Umbilical cord (tissue), 2 donors: ENCODE results near the gene ROMO1. TPM values are rescaled to one million over a fixed set of nuclear protein-coding genes. Genes with fewer than 3 reads are reported as not detected.

Source experiments
- DNase-seq: peaks from one replicate; pipeline ENCODE4 v3.0.0-alpha.2; 2015; ENCODE audit warnings: low spot score
- total RNA-seq: library from RNA; depleted of rRNA; stranded (reverse); fragments of >200 nt; gene quantifications from one replicate; pipeline ENCODE4 v1.2.3, GENCODE V29; 2014; ENCODE audit warnings: low replicate concordance; ENCODE audit not compliant: insufficient read depth

The ROMO1 gene
- total RNA-seq: 37.6 TPM

DNA sequence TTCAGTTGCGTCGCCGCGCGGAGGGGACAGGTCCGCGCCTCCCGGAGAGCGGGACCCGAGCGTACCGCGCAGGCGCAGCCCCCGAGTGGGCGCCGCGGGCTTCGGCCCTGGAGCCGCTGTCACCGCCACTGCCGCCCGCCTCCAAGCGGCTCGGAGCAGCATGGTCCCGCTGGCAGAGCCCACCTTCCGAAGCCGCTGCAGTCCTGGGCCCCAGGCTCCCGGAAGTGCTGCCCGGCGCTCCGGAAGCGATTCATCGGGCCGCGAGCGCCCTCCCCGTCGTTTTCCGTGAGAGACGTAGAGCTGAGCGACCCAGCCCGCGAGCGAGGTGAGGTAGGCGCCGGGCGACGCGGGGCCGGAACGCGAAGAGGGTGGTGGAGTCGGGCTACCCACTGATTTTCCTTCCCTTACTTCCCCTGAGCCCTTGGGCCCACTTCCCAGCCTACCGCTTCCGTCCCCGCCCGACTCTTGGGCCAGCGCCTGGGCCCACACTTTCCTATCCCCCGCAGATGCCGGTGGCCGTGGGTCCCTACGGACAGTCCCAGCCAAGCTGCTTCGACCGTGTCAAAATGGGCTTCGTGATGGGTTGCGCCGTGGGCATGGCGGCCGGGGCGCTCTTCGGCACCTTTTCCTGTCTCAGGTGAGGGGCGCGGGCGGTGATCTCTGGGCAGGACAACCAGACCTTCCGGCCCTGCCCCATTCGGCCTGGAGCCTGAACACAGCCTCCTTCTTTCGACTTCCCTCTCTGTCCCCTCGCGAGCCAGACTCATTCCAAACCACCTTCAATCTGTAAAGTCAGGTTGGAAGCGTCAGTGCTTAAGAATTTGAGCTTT lies at the start of gene ROMO1, which contains the start of gene NFS1:
TSS of gene ROMO1 (plus strand) at position 279 of the 830 bp plus-strand sequence. CDS start at position 507, 228 bp downstream.
TSS of gene NFS1 (minus strand) at position 226 of the 830 bp plus-strand sequence. CDS start at position 162, 64 bp downstream.
- DNase-seq: peak; percentile 88

GRCh38 chr20:35650632-35651031 lies 48.6 kb upstream of the ROMO1 start:
- no peak for DNase-seq

GRCh38 chr20:35651958-35652357 lies 47.2 kb upstream of the ROMO1 start:
- DNase-seq: no peak

GRCh38 chr20:35652641-35653429 lies 46.4 kb upstream of the ROMO1 start:
- DNase-seq: no peak

DNA sequence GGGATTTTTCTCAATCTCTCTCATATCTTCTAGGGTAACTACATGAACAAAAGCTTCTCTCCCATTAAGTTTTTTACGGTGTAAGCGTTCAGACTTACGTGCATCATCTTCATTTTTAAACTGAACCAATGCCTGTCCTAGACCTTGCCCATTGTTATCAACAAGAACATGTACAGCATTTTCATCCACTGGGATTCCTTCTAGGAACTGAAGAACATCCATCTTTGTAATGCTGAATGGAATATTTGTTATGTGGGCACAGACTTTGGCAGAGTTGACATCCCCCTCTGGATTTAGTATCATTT lies 45.8 kb upstream of the ROMO1 start:
- no peak for DNase-seq

DNA sequence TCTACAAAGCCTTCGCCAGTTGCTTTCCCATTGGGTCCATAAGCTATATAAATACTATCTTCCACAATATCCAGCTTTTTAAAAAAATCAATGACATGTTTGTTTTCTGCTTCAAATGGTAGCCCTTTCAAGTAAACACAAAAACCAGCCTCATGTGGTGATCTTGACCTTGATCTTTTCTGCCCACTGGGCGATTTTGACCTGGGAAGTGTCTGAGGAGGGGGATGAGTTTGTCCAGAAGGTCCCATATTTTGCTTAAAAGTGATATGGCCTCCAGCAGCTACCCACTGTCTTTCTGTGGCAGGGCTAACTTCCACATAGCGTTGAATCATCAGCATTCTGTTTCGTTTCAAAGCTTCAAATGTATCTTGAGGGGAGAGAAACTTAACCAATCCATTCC lies 45.3 kb upstream of the ROMO1 start:
- no peak for DNase-seq

GRCh38 chr20:35654415-35654814 lies 44.8 kb upstream of the ROMO1 start:
- no peak for DNase-seq

DNA sequence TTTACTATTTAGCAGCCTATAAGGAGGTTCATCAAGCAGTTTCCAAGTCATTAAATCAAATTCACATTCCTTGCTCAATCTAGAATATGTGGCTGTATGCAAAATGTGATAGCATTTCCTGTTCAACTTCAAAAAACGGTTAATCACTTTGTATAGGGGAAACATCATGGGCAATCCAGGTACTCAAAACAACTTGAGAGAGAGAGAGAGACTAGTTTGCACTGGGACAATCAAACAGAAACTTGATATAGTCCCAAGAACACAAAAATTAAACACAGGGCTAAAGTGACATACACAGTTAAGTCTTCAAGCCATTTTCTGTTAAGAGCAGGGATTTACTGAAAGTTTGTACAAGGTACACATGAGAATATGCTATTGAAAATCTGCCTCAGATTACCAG lies 41.9 kb upstream of the ROMO1 start:
- no peak for DNase-seq

DNA sequence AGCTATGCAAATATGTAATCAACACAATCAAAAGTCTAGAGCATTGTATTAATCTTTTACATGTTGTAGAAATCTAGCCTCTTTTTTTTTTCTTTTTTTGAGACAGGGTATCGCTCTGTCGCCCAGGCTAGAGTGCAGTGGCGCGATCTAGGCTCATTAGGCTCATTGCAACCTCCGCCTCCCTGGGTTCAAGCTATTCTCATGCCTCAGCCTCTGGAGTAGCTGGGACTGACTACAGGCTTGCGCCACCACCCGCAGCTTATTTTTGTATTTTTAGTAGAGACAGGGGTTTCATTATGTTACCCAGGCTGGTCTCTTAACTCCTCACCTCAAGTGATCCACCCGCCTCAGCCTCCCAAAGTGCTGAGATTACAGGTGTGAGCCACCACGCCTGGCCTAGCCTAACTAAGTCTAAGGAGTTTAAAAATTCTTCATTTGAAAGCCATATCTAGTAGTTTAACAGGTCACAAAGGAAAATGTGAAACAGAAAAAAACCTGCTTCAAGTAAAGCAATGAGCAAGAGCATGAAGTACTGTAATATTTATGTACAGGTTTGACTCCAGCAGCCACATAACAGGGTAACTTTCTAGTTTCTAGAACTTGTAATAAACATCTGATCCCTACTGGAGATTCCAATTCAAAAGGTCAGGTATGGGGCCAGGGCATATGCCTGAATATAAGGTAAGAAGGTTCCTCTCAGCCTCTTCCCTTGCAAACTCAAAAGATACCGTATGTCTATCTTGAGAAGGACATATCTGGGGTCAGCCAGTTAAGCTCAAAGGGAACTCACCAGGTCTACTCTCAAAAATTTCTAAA lies 38.9 kb upstream of the ROMO1 start:
- no peak for DNase-seq

DNA sequence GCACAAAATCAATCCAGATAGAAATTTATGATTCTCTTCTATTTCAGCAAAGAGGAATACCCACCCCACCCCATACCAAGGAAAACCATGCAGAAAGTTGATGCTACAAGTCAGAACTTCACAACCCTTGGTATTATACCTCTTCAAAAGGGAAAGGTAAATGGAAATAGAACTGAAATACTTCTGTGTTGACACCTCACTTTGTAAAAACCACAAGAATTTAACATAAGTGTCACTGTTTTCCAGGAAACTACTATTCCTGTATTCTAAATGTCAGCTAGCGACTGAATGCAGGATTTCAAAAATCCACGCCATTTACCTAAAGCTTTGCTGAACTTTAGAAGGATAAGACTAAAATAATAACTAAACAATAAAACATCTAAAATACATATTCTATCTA lies 38.2 kb upstream of the ROMO1 start:
- no peak for DNase-seq

DNA sequence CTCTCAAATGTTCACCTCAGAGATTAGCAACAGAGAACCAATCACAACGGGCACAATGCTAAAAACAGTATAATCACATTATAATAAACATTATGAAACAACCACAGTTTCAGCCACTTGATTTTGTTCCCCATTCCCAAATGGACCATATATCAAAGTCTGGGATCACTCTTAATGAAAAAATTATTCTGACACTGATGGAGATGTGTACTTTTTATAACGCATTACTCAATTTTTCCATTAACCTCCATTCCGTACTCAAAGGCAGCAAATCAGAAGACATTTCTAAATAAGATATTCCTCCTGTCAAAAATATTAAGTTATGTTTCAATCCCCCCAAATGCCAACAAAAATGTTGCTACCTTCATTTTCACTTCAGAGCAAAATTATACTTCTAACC lies 37.3 kb upstream of the ROMO1 start:
- DNase-seq: no peak

DNA sequence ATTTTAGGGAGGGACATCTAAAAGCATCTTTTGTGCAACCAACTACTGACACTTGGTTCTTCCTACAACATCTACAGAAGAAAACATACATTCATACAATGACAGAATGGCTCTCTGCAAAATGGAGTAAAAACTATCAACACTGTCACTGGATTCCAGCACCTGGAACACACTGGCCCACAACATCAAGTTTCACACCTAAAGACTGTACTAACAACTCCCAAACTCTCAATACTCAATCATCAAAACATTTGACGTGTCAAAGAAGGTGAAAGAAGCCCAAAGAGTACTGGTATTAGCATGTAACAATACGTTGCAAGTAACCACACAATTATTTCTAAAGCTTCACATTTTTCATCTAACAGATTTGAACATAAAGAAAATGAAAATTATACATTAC lies 36.7 kb upstream of the ROMO1 start:
- DNase-seq: no peak

GRCh38 chr20:35663516-35664465 lies 35.4 kb upstream of the ROMO1 start:
- peak; percentile 44 for DNase-seq

DNA sequence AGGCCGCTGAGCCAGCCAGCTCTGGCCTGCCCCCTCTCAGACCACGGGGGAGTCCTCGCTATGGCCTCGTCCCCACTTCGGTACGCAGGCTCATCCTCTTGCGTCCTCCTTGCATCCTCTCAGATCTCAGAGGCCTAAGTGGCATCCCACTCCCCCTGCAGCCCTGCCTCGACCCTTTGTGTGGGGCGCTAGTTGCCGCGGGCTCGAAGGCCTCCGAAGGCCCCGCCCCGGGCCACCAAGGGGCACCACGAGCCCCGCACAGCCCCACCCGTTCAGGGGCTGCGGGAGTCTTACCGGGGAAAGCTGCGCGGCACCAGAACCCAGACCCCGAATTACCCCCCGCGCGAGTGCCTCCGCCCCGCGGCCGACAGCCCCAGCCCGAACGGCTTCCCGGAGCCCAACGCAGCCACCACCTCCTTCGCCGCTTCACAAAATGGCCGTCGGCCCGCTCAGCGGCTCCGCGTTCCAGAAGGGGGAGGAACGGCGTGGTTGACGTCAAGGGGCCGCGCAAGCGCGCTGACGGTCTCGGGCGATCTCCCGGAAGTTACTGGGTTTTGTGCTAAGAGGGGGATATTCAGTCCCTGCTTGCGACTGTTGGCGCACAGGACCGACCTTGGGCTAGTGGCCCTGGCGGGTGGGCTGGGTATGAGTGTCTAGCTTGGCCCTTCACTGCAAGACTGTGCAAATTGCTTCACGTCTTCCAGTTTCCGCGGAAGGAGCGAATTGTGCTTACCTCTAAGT lies 34.6 kb upstream of the ROMO1 start, which contains the start of the genes CPNE1 and RBM12:
TSS of gene CPNE1 (minus strand) at position 435 of the 741 bp plus-strand sequence. CDS start 31,977 bp downstream, outside the sequence.
TSS of gene RBM12 (minus strand) at position 435 of the 741 bp plus-strand sequence. CDS start 9,578 bp downstream, outside the sequence.
- DNase-seq: peak; percentile 95

GRCh38 chr20:35665949-35666288 lies 33.3 kb upstream of the ROMO1 start:
- DNase-seq: no peak

- DNase-seq: no peak
These were observed 30.0 kb upstream of the ROMO1 start for GRCh38 chr20:35669221-35669620.

GRCh38 chr20:35669681-35670080 lies 29.5 kb upstream of the ROMO1 start:
- DNase-seq: no peak

- DNase-seq: no peak
These were observed 25.3 kb upstream of the ROMO1 start for GRCh38 chr20:35673884-35674283.

GRCh38 chr20:35674921-35675320 lies 24.3 kb upstream of the ROMO1 start:
- no peak for DNase-seq
